Measurements from ENCODE around the gene AMBN. TPM values are rescaled to one million over a fixed set of nuclear protein-coding genes. Genes with fewer than 3 reads are reported as not detected.
A peak's percentile ranks its signal among the peaks of the same experiment; 100 is the strongest.

Gene AMBN
- total RNA-seq = not detected
- polyA plus RNA-seq = not detected

GRCh38 chr4:70591955-70592582, at the start of gene AMBN:
Gene AMBN, plus strand, starts transcription at chr4:70592256. Its CDS starts 103 bp downstream, at chr4:70592359.
- Histone ChIP-seq H3K4me1 (ENCODE audit: insufficient read depth, low read length) (no peaks in the 10 kb centered on the region), H3K9me3 (ENCODE audit: low read length) (no peaks in the 10 kb centered on the region), H3K36me3 (ENCODE audit: insufficient read depth, low read length) (no peaks in the 10 kb centered on the region), H3K27me3 (ENCODE audit: insufficient read depth, low read length, poor library complexity, severe bottlenecking) (no peaks in the 10 kb centered on the region), H3K27ac (ENCODE audit: low read depth, low read length) (no peak within 1 kb of the TSS), H3K4me3 (ENCODE audit: low read length) (no peak within 1 kb of the TSS)
- DNase-seq = no peak
- no peaks in the 10 kb centered on the region for H3K36me3 Mint-ChIP-seq
- peaks cover 2 to 5% (median 3%) of the 10 kb centered on the region in 3 donors for H3K4me1 Mint-ChIP-seq
- peaks cover 1 to 8% of the 10 kb centered on the region in 2 donors for H3K27me3 Mint-ChIP-seq
- POLR2A ChIA-PET = no interaction called here
- H3K27ac Mint-ChIP-seq = peak within 1 kb of the TSS in 1 of 8 donors; percentile 57
- H3K4me3 Mint-ChIP-seq = no peak within 1 kb of the TSS
- H3K9me3 Mint-ChIP-seq = no peaks in the 10 kb centered on the region
- CTCF ChIA-PET = no interaction called here

GRCh38 chr4:70544279-70544868, 47.7 kb upstream of the AMBN start:
- CTCF ChIA-PET = no interaction called here
- Histone ChIP-seq H3K4me3 (ENCODE audit: low read length) (no peak overlapping the region), H3K9me3 (ENCODE audit: low read length) (no peaks in the 10 kb centered on the region), H3K27ac (ENCODE audit: low read depth, low read length) (no peak overlapping the region), H3K27me3 (ENCODE audit: insufficient read depth, low read length, poor library complexity, severe bottlenecking) (peaks cover 4% of the 10 kb centered on the region), H3K36me3 (ENCODE audit: insufficient read depth, low read length) (no peaks in the 10 kb centered on the region), H3K4me1 (ENCODE audit: insufficient read depth, low read length) (no peaks in the 10 kb centered on the region)
- Mint-ChIP-seq H3K4me1 (no peaks in the 10 kb centered on the region), H3K9me3 (no peaks in the 10 kb centered on the region), H3K27me3 (peaks cover 9 to 31% of the 10 kb centered on the region in 2 donors), H3K4me3 (no peak overlapping the region), H3K36me3 (no peaks in the 10 kb centered on the region), H3K27ac (no peak overlapping the region)
- POLR2A ChIA-PET = no interaction called here
- no peak for DNase-seq

GRCh38 chr4:70556856-70557255, 35.2 kb upstream of the AMBN start:
- H3K4me1 Mint-ChIP-seq = peaks cover 0 to 11% (median 3%) of the 10 kb centered on the region in 3 donors
- no peaks in the 10 kb centered on the region for H3K36me3 Mint-ChIP-seq
- Histone ChIP-seq H3K36me3 (ENCODE audit: insufficient read depth, low read length) (no peaks in the 10 kb centered on the region), H3K27me3 (ENCODE audit: insufficient read depth, low read length, poor library complexity, severe bottlenecking) (no peaks in the 10 kb centered on the region), H3K9me3 (ENCODE audit: low read length) (no peaks in the 10 kb centered on the region), H3K4me1 (ENCODE audit: insufficient read depth, low read length) (no peaks in the 10 kb centered on the region), H3K27ac (ENCODE audit: low read depth, low read length) (no peak overlapping the region), H3K4me3 (ENCODE audit: low read length) (no peak overlapping the region)
- ChIA-PET POLR2A (no interaction called here), CTCF (no interaction called here)
- H3K4me3 Mint-ChIP-seq = no peak overlapping the region
- no peak for DNase-seq
- no peak overlapping the region for H3K27ac Mint-ChIP-seq
- H3K27me3 Mint-ChIP-seq = peaks cover 3 to 12% of the 10 kb centered on the region in 2 donors
- H3K9me3 Mint-ChIP-seq = peaks cover 0 to 5% (median 2%) of the 10 kb centered on the region in 5 donors

- Mint-ChIP-seq H3K4me1 (peaks cover 0 to 11% (median 3%) of the 10 kb centered on the region in 3 donors), H3K27ac (no peak overlapping the region), H3K36me3 (no peaks in the 10 kb centered on the region), H3K4me3 (no peak overlapping the region), H3K27me3 (no peaks in the 10 kb centered on the region), H3K9me3 (peaks cover 0 to 5% (median 0%) of the 10 kb centered on the region in 5 donors)
- DNase-seq = peak in 3 of 5 donors; percentile 10 to 44 (median 14)
- Histone ChIP-seq H3K36me3 (ENCODE audit: insufficient read depth, low read length) (no peaks in the 10 kb centered on the region), H3K27ac (ENCODE audit: low read depth, low read length) (no peak overlapping the region), H3K27me3 (ENCODE audit: insufficient read depth, low read length, poor library complexity, severe bottlenecking) (no peaks in the 10 kb centered on the region), H3K4me1 (ENCODE audit: insufficient read depth, low read length) (no peaks in the 10 kb centered on the region), H3K9me3 (ENCODE audit: low read length) (no peaks in the 10 kb centered on the region), H3K4me3 (ENCODE audit: low read length) (no peak overlapping the region)
- ChIA-PET POLR2A (no interaction called here), CTCF (interaction anchor here (1.1 to 1.2 kb wide), 2 partner anchors 36 to 53 kb away, joined by 3 read pairs; no protein-coding TSS in a partner anchor)
Measured at GRCh38 chr4:70559211-70559830, 32.7 kb upstream of the AMBN start.

- CTCF ChIA-PET = no interaction called here
- H3K36me3 ChIP-seq (ENCODE audit: insufficient read depth, low read length) = no peaks in the 10 kb centered on the region
- Mint-ChIP-seq H3K4me3 (no peak overlapping the region), H3K36me3 (no peaks in the 10 kb centered on the region), H3K9me3 (peaks cover 0 to 5% (median 0%) of the 10 kb centered on the region in 5 donors), H3K27ac (no peak overlapping the region), H3K27me3 (no peaks in the 10 kb centered on the region), H3K4me1 (peaks cover 0 to 11% (median 3%) of the 10 kb centered on the region in 3 donors)
- no peaks in the 10 kb centered on the region for H3K4me1 ChIP-seq (ENCODE audit: insufficient read depth, low read length)
- H3K27me3 ChIP-seq (ENCODE audit: insufficient read depth, low read length, poor library complexity, severe bottlenecking) = no peaks in the 10 kb centered on the region
- no peak for DNase-seq
- no peaks in the 10 kb centered on the region for H3K9me3 ChIP-seq (ENCODE audit: low read length)
- POLR2A ChIA-PET = no interaction called here
- no peak overlapping the region for H3K27ac ChIP-seq (ENCODE audit: low read depth, low read length)
- H3K4me3 ChIP-seq (ENCODE audit: low read length) = no peak overlapping the region
Measured at GRCh38 chr4:70559924-70560323, 32.1 kb upstream of the AMBN start.

- Mint-ChIP-seq H3K4me1 (peaks cover 0 to 3% (median 2%) of the 10 kb centered on the region in 3 donors), H3K4me3 (no peak overlapping the region), H3K27ac (no peak overlapping the region), H3K27me3 (no peaks in the 10 kb centered on the region), H3K36me3 (no peaks in the 10 kb centered on the region), H3K9me3 (peaks cover 0 to 2% (median 0%) of the 10 kb centered on the region in 5 donors)
- Histone ChIP-seq H3K9me3 (ENCODE audit: low read length) (no peaks in the 10 kb centered on the region), H3K4me1 (ENCODE audit: insufficient read depth, low read length) (no peaks in the 10 kb centered on the region), H3K27ac (ENCODE audit: low read depth, low read length) (no peak overlapping the region), H3K27me3 (ENCODE audit: insufficient read depth, low read length, poor library complexity, severe bottlenecking) (no peaks in the 10 kb centered on the region), H3K36me3 (ENCODE audit: insufficient read depth, low read length) (no peaks in the 10 kb centered on the region), H3K4me3 (ENCODE audit: low read length) (no peak overlapping the region)
- ChIA-PET POLR2A (no interaction called here), CTCF (no interaction called here)
- no peak for DNase-seq
Measured at GRCh38 chr4:70564033-70564432, 28.0 kb upstream of the AMBN start.

GRCh38 chr4:70570796-70571195, 21.3 kb upstream of the AMBN start:
- H3K36me3 ChIP-seq (ENCODE audit: insufficient read depth, low read length) = no peaks in the 10 kb centered on the region
- CTCF ChIA-PET = no interaction called here
- Mint-ChIP-seq H3K9me3 (peaks cover 0 to 2% (median 0%) of the 10 kb centered on the region in 5 donors), H3K36me3 (no peaks in the 10 kb centered on the region), H3K27ac (no peak overlapping the region), H3K4me3 (no peak overlapping the region), H3K27me3 (peaks cover 3 to 23% of the 10 kb centered on the region in 2 donors), H3K4me1 (no peaks in the 10 kb centered on the region)
- no peak overlapping the region for H3K27ac ChIP-seq (ENCODE audit: low read depth, low read length)
- no peaks in the 10 kb centered on the region for H3K4me1 ChIP-seq (ENCODE audit: insufficient read depth, low read length)
- no peak overlapping the region for H3K4me3 ChIP-seq (ENCODE audit: low read length)
- no peaks in the 10 kb centered on the region for H3K27me3 ChIP-seq (ENCODE audit: insufficient read depth, low read length, poor library complexity, severe bottlenecking)
- POLR2A ChIA-PET = no interaction called here
- no peak for DNase-seq
- H3K9me3 ChIP-seq (ENCODE audit: low read length) = no peaks in the 10 kb centered on the region

- Mint-ChIP-seq H3K4me1 (no peaks in the 10 kb centered on the region), H3K36me3 (no peaks in the 10 kb centered on the region), H3K27me3 (peaks cover 3 to 26% of the 10 kb centered on the region in 2 donors), H3K27ac (no peak overlapping the region), H3K9me3 (no peaks in the 10 kb centered on the region), H3K4me3 (no peak overlapping the region)
- ChIA-PET POLR2A (no interaction called here), CTCF (no interaction called here)
- DNase-seq = no peak
- no peaks in the 10 kb centered on the region for H3K4me1 ChIP-seq (ENCODE audit: insufficient read depth, low read length)
- no peaks in the 10 kb centered on the region for H3K36me3 ChIP-seq (ENCODE audit: insufficient read depth, low read length)
- no peak overlapping the region for H3K4me3 ChIP-seq (ENCODE audit: low read length)
- H3K27me3 ChIP-seq (ENCODE audit: insufficient read depth, low read length, poor library complexity, severe bottlenecking) = no peaks in the 10 kb centered on the region
- no peak overlapping the region for H3K27ac ChIP-seq (ENCODE audit: low read depth, low read length)
- no peaks in the 10 kb centered on the region for H3K9me3 ChIP-seq (ENCODE audit: low read length)
Measured at GRCh38 chr4:70571772-70572171, 20.3 kb upstream of the AMBN start.

Data from CD8-positive, alpha-beta memory T cell (primary cell).